ENCODE results near the gene C15orf40.

- TF ChIP-seq CTCF (IDR thresholded peaks at IDR 0.05) (no peak), POLR2A (IDR thresholded peaks at IDR 0.05) (no peak)
Observed at GRCh38 chr15:82995938-82996337, 15.5 kb downstream of the C15orf40 start.

Data from Peyer's patch (tissue), 4 donors.